ENCODE results near the gene CUL4A. TPM values are rescaled to one million over a fixed set of nuclear protein-coding genes. Genes with fewer than 3 reads are reported as not detected.

CUL4A gene
- total and polyA plus RNA-seq, 2 experiments from 2014 or later: 67.3 to 197 TPM

- peaks cover 53% of the 10 kb centered on the region for H3K79me2 ChIP-seq (ENCODE audit: insufficient read depth)
- no peak overlapping the region for H3K4me2 ChIP-seq (ENCODE audit: unreplicated experiment)
Measured at GRCh38 chr13:113315992-113316391, 106.6 kb downstream of the CUL4A start.

More at GRCh38 chr13:113315992-113316391, 106.6 kb downstream of the CUL4A start:
- no peak overlapping the region for H3K9ac ChIP-seq
- no peaks in the 10 kb centered on the region for H3K9me3 ChIP-seq (ENCODE audit: low read depth)
- no peaks in the 10 kb centered on the region for H3F3A ChIP-seq (ENCODE audit: insufficient read depth)
- H3K36me3 ChIP-seq (ENCODE audit: low read depth): peaks cover 10% of the 10 kb centered on the region; the same call in 1 of the 2 replicates
- H3K4me1 ChIP-seq (ENCODE audit: insufficient read depth): no peaks in the 10 kb centered on the region
- DNase-seq: no peak
- no peaks in the 10 kb centered on the region for H3K9me2 ChIP-seq (ENCODE audit: insufficient read depth)
- H2AFZ ChIP-seq: no peak overlapping the region
- no peak overlapping the region for H3K27ac ChIP-seq
- no peaks in the 10 kb centered on the region for H3K27me3 ChIP-seq (replicated peaks; ENCODE audit: insufficient read depth)
- in situ Hi-C loops (cut with MboI): no loop called here
- H3K4me3 ChIP-seq: no peak overlapping the region
- H4K20me1 ChIP-seq (ENCODE audit: insufficient read depth): no peaks in the 10 kb centered on the region
- 58 to 61% methylated on average over 5 of the region's 5 CpGs for WGBS, 2 experiments (ENCODE audit: low coverage in 1 of 2, low lambda C conversion rate in 2 of 2, missing lambda C conversion rate in 2 of 2)
- no peak for TF ChIP-seq EZH2phosphoT487 (IDR thresholded peaks at IDR 0.05; ENCODE audit: insufficient read depth, low read depth)
- TF ChIP-seq EZH2 (IDR thresholded peaks at IDR 0.05; ENCODE audit: insufficient read depth, poor library complexity, severe bottlenecking): no peak

Small RNAs within 50 kb of the gene (microRNA-seq; reads per million reads assigned to microRNA genes)
- gene MIR8075 (ENCODE audit: borderline number of aligned reads): not detected

Small RNAs within 50 kb of the gene (small RNA-seq; reads per million reads assigned to genes)
- gene AL137002.1 (ENCODE audit: low read depth, low replicate concordance) (not detected), gene MIR8075 (ENCODE audit: low read depth, low replicate concordance) (not detected)

Other genes with a start within 250 kb of the CUL4A start
- gene MCF2L, start 240.4 kb upstream of the CUL4A start, total RNA-seq (2014; rRNA removed; shearing (Covaris generic)): not detected in 2 replicates
- gene MCF2L, start 240.4 kb upstream of the CUL4A start, polyA plus RNA-seq (2016; fragmentation: Nextera tagmentation; extraction: Ambion mirVana): not detected in 2 replicates
- gene F7, start 103.8 kb upstream of the CUL4A start, total RNA-seq (2014; rRNA removed; shearing (Covaris generic)): not detected in 2 replicates
- gene F7, start 103.8 kb upstream of the CUL4A start, polyA plus RNA-seq (2016; fragmentation: Nextera tagmentation; extraction: Ambion mirVana): not detected in 2 replicates
- 7.8 and 10.2 TPM in 2 replicates for gene F10, start 86.8 kb upstream of the CUL4A start, total RNA-seq (2014; rRNA removed; shearing (Covaris generic))
- gene F10, start 86.8 kb upstream of the CUL4A start, polyA plus RNA-seq (2016; fragmentation: Nextera tagmentation; extraction: Ambion mirVana): 9.0 and 9.1 TPM in 2 replicates
- not detected in 2 replicates for gene PROZ, start 51.0 kb upstream of the CUL4A start, total RNA-seq (2014; rRNA removed; shearing (Covaris generic))
- gene PROZ, start 51.0 kb upstream of the CUL4A start, polyA plus RNA-seq (2016; fragmentation: Nextera tagmentation; extraction: Ambion mirVana): not detected in 2 replicates
- gene PCID2, start 944 bp upstream of the CUL4A start, total RNA-seq (2014; rRNA removed; shearing (Covaris generic)): 60.7 and 67.9 TPM in 2 replicates
- gene PCID2, start 944 bp upstream of the CUL4A start, polyA plus RNA-seq (2016; fragmentation: Nextera tagmentation; extraction: Ambion mirVana): 58.3 and 58.6 TPM in 2 replicates
- 295 and 305 TPM in 2 replicates for gene LAMP1, start 87.6 kb downstream of the CUL4A start, total RNA-seq (2014; rRNA removed; shearing (Covaris generic))
- gene LAMP1, start 87.6 kb downstream of the CUL4A start, polyA plus RNA-seq (2016; fragmentation: Nextera tagmentation; extraction: Ambion mirVana): 111 and 118 TPM in 2 replicates
- not detected in 2 replicates for gene GRTP1, start 154.5 kb downstream of the CUL4A start, total RNA-seq (2014; rRNA removed; shearing (Covaris generic))
- gene GRTP1, start 154.5 kb downstream of the CUL4A start, polyA plus RNA-seq (2016; fragmentation: Nextera tagmentation; extraction: Ambion mirVana): 0.18 TPM in 1 of 2 replicates, not detected in the other
- 1.4 and 2.2 TPM in 2 replicates for gene ADPRHL1, start 243.9 kb downstream of the CUL4A start, total RNA-seq (2014; rRNA removed; shearing (Covaris generic))
- 1.6 and 1.8 TPM in 2 replicates for gene ADPRHL1, start 243.9 kb downstream of the CUL4A start, polyA plus RNA-seq (2016; fragmentation: Nextera tagmentation; extraction: Ambion mirVana)